ENCODE data around the gene TRAK1.

DNA sequence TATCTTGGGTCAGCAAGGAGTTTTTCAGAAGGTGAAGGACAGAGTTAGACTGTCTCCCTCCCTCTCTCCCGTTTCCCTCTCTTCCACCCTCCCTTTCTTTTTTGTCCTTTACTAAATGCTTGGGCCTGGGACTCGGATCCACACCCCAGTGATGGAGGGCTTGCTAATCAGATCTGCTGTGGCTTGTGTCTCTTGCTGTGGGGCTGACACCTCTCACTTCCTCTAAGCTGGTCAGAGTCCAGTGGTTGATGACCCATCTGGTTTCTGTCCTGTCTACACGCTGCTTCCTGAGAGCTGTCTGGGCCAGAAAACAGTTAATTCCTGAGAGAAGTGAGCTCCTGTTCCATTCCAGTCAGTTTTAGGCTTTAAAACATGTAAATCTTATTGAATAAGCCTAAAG, 849 bp downstream of the TRAK1 start:
- TF ChIP-seq TAF1 (IDR thresholded peaks at IDR 0.05; ENCODE audit: borderline replicate concordance, low read depth, low read length) (no peak), POLR2AphosphoS5 (IDR thresholded peaks at IDR 0.05; ENCODE audit: low read depth, low read length) (no peak), POLR2A (IDR thresholded peaks at IDR 0.05; ENCODE audit: low read depth, low read length) (no peak)
